Measurements from ENCODE around the gene IQGAP2.

The IQGAP2 gene

DNA sequence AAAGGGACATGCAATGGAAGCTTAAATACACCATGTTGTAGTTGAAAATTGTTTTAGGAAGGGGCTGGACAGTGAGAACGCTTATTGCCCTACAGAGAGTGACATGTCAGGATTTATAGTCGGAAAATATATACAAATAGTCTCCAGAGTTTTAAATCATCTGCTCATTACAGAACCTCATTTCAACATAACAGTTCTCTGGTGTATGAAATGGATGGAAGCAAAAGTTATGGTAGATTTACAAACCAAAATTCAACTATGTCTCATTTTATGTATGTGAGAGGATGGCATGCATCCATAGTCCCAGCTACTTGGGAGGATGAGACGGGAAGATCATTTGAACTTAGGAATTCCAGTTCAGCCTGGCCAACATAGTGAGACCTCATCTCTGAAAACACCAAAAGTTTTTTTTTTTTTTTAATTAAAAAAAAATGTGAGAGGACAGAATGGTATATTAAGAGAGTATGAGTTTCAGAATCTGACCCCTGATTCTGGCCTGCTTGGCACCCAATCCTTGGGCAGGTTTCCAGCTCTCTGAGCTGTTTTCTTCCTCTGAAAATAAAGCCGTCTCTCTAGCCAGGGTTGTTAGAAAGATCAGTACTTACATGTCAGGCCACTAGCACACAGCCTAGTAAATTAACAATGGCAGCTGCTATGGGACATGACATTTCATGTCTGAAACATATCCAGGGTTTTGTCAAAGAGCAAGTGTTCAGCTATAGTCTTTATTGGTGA, 40.1 kb downstream of the IQGAP2 start:
- TF ChIP-seq CSDC2 (CRISPR knock-in tag; IDR thresholded peaks at IDR 0.05): no peak
- TF ChIP-seq, protein P1, sequence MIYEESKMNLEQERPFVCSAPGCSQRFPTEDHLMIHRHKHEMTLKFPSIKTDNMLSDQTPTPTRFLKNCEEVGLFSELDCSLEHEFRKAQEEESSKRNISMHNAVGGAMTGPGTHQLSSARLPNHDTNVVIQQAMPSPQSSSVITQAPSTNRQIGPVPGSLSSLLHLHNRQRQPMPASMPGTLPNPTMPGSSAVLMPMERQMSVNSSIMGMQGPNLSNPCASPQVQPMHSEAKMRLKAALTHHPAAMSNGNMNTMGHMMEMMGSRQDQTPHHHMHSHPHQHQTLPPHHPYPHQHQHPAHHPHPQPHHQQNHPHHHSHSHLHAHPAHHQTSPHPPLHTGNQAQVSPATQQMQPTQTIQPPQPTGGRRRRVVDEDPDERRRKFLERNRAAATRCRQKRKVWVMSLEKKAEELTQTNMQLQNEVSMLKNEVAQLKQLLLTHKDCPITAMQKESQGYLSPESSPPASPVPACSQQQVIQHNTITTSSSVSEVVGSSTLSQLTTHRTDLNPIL (CRISPR knock-in tag; IDR thresholded peaks at IDR 0.05; ENCODE audit: low read depth): no peak
- no peak for TF ChIP-seq ZNF8 (CRISPR knock-in tag; IDR thresholded peaks at IDR 0.05)
- no peak for TF ChIP-seq TOX (CRISPR knock-in tag; IDR thresholded peaks at IDR 0.05; ENCODE audit: borderline replicate concordance)
- TF ChIP-seq, protein P2, sequence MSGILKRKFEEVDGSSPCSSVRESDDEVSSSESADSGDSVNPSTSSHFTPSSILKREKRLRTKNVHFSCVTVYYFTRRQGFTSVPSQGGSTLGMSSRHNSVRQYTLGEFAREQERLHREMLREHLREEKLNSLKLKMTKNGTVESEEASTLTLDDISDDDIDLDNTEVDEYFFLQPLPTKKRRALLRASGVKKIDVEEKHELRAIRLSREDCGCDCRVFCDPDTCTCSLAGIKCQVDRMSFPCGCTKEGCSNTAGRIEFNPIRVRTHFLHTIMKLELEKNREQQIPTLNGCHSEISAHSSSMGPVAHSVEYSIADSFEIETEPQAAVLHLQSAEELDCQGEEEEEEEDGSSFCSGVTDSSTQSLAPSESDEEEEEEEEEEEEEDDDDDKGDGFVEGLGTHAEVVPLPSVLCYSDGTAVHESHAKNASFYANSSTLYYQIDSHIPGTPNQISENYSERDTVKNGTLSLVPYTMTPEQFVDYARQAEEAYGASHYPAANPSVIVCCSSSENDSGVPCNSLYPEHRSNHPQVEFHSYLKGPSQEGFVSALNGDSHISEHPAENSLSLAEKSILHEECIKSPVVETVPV (CRISPR knock-in tag; IDR thresholded peaks at IDR 0.05): no peak
- TF ChIP-seq, protein P3, sequence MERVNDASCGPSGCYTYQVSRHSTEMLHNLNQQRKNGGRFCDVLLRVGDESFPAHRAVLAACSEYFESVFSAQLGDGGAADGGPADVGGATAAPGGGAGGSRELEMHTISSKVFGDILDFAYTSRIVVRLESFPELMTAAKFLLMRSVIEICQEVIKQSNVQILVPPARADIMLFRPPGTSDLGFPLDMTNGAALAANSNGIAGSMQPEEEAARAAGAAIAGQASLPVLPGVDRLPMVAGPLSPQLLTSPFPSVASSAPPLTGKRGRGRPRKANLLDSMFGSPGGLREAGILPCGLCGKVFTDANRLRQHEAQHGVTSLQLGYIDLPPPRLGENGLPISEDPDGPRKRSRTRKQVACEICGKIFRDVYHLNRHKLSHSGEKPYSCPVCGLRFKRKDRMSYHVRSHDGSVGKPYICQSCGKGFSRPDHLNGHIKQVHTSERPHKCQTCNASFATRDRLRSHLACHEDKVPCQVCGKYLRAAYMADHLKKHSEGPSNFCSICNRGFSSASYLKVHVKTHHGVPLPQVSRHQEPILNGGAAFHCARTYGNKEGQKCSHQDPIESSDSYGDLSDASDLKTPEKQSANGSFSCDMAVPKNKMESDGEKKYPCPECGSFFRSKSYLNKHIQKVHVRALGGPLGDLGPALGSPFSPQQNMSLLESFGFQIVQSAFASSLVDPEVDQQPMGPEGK (CRISPR knock-in tag; IDR thresholded peaks at IDR 0.05; ENCODE audit: borderline replicate concordance): no peak
- no peak for TF ChIP-seq PPARA (CRISPR knock-in tag; IDR thresholded peaks at IDR 0.05; ENCODE audit: borderline replicate concordance)
- no peak for TF ChIP-seq TCF4 (CRISPR knock-in tag; IDR thresholded peaks at IDR 0.05; ENCODE audit: borderline replicate concordance)
- no peak for TF ChIP-seq ISL1 (CRISPR knock-in tag; IDR thresholded peaks at IDR 0.05)
- no peak for TF ChIP-seq POU6F1 (CRISPR knock-in tag; IDR thresholded peaks at IDR 0.05; ENCODE audit: borderline replicate concordance, low read depth)
- TF ChIP-seq TSHZ2 (CRISPR knock-in tag; IDR thresholded peaks at IDR 0.05): no peak
- no peak for TF ChIP-seq RARB (CRISPR knock-in tag; IDR thresholded peaks at IDR 0.05)
- no peak for TF ChIP-seq GLIS3 (CRISPR knock-in tag; IDR thresholded peaks at IDR 0.05)
- no peak for TF ChIP-seq ARNTL (CRISPR knock-in tag; IDR thresholded peaks at IDR 0.05; ENCODE audit: borderline replicate concordance, low read depth)
- no peak for TF ChIP-seq ESRRG (CRISPR knock-in tag; IDR thresholded peaks at IDR 0.05)
- no peak for TF ChIP-seq OSR1 (CRISPR knock-in tag; IDR thresholded peaks at IDR 0.05)
- no peak for TF ChIP-seq SNAI2 (CRISPR knock-in tag; IDR thresholded peaks at IDR 0.05)
- TF ChIP-seq ZNF70 (CRISPR knock-in tag; IDR thresholded peaks at IDR 0.05): no peak
- ATAC-seq: no peak

- TF ChIP-seq ZNF565 (CRISPR knock-in tag; conservative IDR thresholded peaks at IDR 0.05; ENCODE audit: low read depth): no peak
- TF ChIP-seq TSHZ2 (CRISPR knock-in tag; IDR thresholded peaks at IDR 0.05): no peak
- no peak for TF ChIP-seq ZC3H10 (CRISPR knock-in tag; IDR thresholded peaks at IDR 0.05)
- TF ChIP-seq GLIS3 (CRISPR knock-in tag; IDR thresholded peaks at IDR 0.05): no peak
- no peak for TF ChIP-seq POU6F1 (CRISPR knock-in tag; IDR thresholded peaks at IDR 0.05; ENCODE audit: borderline replicate concordance, low read depth)
- no peak for TF ChIP-seq ARNTL (CRISPR knock-in tag; IDR thresholded peaks at IDR 0.05; ENCODE audit: borderline replicate concordance, low read depth)
- TF ChIP-seq PPARA (CRISPR knock-in tag; IDR thresholded peaks at IDR 0.05; ENCODE audit: borderline replicate concordance): no peak
- TF ChIP-seq ISL1 (CRISPR knock-in tag; IDR thresholded peaks at IDR 0.05): no peak
- no peak for ATAC-seq
These were observed 42.0 kb downstream of the IQGAP2 start for GRCh38 chr5:76445063-76445462.

Data from SK-N-SH treated with all-trans-retinoic acid at 6 μM for 48 hours (cell line).